ENCODE measurements around the gene EBP.
"Not testable (repeated sequence)": the region's sequence is repeated elsewhere in the genome, so short reads cannot be mapped to it uniquely, and the experiment has no call there.

Gene EBP

GRCh38 chrX:48531358-48531959 is 9.9 kb downstream of the EBP start:
- DNase-seq: no peak

DNA sequence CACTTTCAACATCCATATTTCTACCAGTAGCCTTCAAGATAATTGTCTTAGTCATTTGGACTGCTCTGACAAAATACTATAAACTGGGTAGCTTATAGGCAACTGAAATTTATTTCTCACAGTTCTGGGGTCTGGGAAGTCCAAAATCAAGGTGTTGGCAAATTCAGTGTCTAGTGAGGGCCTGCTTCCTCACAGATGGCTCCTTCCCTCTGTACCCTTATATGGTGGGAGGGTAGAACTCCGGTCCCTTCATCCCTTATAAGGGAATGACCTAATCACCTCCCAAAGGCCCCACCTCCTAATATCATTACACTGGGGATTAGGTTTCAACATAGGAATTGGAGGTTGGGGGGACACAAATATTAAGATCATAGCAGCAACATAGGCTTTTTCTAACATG is 10.6 kb downstream of the EBP start:
- DNase-seq: no peak

GRCh38 chrX:48533165-48533564 is 11.6 kb downstream of the EBP start:
- no peak for DNase-seq

DNA sequence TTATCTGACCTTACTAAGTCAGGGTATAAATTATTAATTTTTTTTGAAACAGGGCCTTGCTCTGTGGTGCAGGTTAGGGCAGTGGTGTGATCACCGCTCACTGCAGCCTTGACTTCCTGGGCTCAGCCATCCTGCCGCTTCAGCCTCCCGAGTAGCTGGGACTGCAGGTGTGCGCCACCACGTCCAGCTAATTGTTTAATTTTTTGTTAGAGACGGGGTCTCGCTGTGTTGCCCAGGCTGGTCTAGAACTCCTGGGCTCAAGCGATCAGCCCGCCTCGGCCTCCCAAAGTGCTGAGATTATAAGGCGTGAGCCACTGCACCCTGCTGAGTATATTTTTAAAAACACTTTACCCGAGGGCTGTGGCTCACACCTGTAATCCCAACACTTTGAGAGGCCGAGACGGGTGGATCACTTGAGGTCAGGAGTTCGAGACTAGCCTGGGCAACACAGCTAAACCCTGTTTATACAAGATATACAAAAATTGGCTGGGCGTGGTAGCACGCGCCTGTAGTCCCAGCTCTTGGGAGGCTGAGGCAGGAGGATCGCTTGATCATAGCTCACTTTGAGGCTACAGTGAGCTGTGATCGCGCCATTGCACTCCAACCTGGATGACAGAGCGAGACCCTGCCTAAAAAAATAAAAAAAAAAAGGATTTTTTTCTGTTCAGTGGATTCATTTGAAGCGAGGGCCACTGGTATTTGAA is 17.2 kb downstream of the EBP start:
- no peak for DNase-seq

DNA sequence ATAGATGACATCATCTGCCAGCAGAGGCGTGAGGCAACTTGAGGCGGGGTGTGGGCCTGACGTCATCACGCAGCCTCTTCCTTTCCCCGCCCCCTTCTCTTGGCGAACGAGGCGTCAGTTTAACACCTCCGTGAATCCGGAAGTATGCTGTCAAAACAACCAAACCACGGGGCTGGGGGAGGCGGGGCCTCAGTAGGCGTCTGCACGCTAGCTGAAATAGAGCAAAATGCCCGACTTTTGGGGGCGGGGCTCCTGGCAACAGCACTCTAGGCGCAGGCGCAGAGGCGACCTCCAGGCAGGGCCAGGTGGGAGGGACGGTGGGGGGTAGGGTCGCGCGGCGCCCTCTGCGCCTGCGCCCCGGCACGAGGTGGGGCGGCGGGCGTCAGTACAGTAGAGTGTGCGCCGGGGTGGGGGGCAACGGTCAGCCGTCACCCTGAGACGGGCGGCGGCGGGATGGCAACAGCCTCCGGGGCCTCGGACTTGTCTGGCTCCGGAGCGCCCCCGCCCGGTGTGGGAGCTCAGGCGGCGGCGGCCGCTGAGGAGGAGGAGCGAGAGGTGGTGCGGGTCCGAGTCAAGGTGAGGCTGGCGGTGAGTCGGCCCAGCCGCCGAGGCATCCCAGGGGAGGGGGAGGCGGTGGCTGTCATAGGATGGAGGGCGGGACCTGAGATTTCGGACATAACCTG is 17.9 kb downstream of the EBP start, which contains the start of gene TBC1D25:
Gene TBC1D25 (plus strand): TSS at position 370 of the 683 bp plus-strand sequence. CDS start 84 bp downstream, at position 454.
- DNase-seq: peak; percentile 96

GRCh38 chrX:48540028-48540375 is 18.4 kb downstream of the EBP start:
- peak; percentile 32 for DNase-seq

GRCh38 chrX:48540480-48540879 is 18.9 kb downstream of the EBP start:
- no peak for DNase-seq

GRCh38 chrX:48541140-48541814 is 19.7 kb downstream of the EBP start:
- no peak for DNase-seq

GRCh38 chrX:48548871-48549270 is 27.3 kb downstream of the EBP start:
- no peak for DNase-seq

DNA sequence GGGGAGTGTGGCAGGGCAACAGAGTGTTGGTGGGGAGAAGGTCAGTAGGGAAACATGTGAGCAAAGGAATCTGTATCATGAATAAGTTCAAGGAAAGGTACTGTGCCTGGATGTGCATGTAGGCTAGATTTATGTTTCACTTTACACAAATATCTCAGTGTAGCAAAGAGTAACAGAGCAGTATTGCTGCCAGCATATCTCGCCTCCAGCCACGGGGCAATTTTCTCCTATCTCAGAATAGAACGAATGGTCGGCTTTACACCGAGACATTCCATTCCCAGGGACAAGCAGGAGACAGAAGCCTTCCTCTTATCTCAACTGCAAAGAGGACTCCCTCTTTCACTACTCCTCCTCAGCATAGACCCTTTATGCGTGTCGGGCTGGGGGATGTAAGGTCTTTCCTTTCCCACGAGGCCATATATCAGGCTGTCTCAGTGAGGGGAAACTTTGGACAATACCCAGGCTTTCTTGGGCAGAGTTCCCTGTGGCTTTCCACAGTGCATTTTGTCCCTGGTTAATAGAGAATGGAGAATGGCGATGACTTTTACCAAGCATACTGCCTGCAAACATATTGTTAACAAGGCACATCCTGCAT is 34.2 kb downstream of the EBP start:
- DNase-seq: not testable (repeated sequence)

DNA sequence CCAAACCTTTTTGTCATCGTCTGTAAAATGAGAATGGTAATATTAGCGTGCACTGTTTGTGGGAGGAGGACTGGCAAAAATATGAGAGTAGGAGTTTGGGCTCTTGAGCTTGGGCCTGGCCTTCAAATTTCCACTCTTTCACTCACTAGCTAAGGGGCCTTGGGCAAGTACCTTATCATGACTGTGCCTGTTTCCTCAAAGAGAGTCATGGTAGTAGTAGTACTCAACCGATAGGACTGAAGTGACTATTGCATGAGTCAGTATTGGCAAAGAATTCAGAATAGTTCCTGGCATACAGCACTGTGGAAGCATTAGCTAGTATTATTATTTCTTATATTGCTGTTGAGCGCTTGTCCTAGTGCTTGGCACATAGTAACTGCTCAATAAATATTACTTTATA is 36.7 kb downstream of the EBP start:
- DNase-seq: no peak

DNA sequence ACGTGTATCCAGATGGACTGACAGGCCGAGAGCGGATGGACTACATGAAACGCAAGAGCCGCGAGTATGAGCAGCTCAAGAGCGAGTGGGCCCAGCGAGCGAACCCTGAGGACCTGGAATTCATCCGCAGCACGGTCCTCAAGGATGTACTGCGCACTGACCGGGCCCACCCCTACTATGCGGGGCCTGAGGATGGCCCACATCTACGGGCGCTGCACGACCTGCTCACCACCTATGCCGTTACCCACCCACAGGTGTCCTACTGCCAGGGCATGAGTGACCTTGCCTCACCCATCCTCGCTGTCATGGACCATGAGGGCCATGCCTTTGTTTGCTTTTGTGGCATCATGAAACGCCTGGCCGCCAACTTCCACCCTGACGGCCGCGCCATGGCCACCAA is 38.0 kb downstream of the EBP start:
- no peak for DNase-seq

GRCh38 chrX:48560056-48560455 is 38.4 kb downstream of the EBP start:
- no peak for DNase-seq

- no peak for DNase-seq
Measured at GRCh38 chrX:48560681-48561080, 39.1 kb downstream of the EBP start.

GRCh38 chrX:48569958-48570357 is 48.4 kb downstream of the EBP start:
- DNase-seq: no peak

DNA sequence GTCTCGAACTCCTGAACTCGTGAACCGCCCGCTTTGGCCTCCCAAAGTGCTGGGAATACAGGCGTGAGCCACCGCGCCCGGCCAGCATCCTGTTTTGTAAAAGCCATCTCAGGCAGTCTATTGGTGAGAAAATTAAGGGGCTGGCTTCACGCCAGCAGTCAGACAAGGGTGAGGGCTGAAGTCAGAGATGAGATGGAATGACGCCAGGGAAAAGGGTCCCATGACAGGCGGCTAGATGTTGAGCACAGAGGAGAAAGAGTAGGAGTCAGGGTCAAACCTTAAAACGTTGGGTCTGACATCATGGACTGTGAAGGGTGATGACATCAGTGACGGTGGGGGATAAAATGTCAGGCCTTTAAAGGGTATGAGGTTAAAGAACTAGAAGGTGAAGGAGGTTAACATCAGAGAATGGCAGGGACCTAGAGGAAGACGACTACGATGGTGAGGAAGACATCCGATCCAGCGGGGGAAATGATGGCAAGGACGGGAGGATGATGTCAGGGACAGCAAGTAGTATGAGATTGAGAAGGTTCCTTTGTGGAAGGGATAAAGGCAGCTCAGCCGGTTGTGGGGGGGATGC is 52.2 kb downstream of the EBP start:
- no peak for DNase-seq

DNA sequence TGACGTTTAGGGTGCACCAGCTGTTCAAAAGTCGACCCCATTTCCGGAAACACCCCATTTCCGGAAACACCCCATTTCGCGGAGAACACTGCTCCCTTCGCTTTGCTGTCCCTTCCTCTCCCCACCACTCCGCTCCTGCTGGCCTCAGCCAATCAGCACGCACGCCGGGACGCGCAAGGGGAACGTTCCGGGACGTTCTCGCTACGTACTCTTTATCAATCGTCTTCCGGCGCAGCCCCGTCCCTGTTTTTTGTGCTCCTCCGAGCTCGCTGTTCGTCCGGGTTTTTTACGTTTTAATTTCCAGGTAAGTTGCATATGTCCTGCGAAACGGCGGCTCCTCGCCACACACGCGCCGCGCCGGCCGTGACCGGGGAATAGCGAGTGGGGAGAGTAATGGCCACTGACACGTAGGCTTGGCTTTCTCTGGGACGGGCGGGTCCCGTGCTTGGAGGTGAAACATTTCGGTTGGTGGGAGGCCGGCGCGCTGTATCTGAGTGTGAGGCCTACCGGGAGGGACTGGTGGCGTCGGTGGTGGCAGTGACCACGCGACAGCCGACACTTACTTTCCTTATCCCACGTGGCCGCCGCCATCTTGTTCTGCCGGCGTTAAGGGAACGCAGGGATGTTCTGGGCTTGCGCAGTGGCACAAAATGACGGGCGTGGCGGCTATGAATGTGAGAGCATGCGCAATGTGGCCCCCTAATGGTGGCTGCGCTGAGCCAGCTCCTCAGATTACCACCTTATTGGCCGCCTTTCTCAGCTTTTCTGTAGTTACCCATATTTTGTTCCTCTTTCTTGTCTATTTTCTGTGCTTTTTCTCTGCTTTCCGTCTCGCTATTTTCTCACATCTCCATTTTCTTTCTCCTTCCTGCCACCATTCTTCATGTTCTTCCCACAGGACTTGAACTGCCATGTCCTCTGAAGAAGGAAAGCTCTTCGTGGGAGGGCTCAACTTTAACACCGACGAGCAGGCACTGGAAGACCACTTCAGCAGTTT is 53.0 kb downstream of the EBP start, which contains the start of gene RBM3:
Gene RBM3 (plus strand): TSS at position 215 of the 997 bp plus-strand sequence. CDS start 697 bp downstream, at position 912.
- DNase-seq: peak; percentile 91

DNA sequence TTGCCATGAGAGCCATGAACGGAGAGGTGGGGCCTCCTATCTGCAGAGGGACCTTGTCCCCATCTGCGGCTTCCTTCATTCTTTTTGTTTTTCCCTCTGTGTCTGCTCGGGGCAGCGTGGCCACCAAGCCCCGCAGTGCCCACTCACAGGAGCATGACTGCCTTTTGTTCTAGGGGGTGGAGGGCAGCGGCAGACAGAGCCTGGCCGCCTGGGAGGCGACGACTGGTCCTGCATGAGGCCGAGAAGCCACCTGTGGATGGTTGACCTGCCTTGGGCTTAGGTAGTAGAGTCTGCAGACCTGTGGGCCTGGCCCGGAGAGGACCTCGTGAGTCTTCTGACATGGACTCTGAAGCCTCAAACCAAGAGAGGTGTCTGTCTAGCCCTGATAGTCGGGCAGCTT is 54.0 kb downstream of the EBP start:
- DNase-seq: no peak

- no peak for DNase-seq
Measured at GRCh38 chrX:48576108-48576507, 54.5 kb downstream of the EBP start.

Data from activated gamma-delta T cell treated with Interleukin-2 at 50 U/mL for 16 hours (primary cell).